Measurements from ENCODE around the gene ZNF425. TPM values are rescaled to one million over a fixed set of nuclear protein-coding genes. Genes with fewer than 3 reads are reported as not detected.
A peak's percentile ranks its signal among the peaks of the same experiment; 100 is the strongest.

The ZNF425 gene
- total RNA-seq, 6 donors from 2014 or later, result 1.4 to 3.1 (median 1.8) TPM

- peaks cover 8 to 50% (median 28%) of the 10 kb centered on the region in 4 donors for H3K36me3 ChIP-seq
- TF ChIP-seq EP300 (IDR thresholded peaks at IDR 0.05) (no peak), CTCF (IDR thresholded peaks at IDR 0.05) (no peak), POLR2AphosphoS5 (IDR thresholded peaks at IDR 0.05) (no peak), POLR2A (IDR thresholded peaks at IDR 0.05) (no peak)
- ATAC-seq (ENCODE audit: low FRiP score in 2 of 2), result no peak
These were observed 53.7 kb downstream of the ZNF425 start for GRCh38 chr7:149072438-149072775.

GRCh38 chr7:149071641-149072437 is 54.3 kb downstream of the ZNF425 start:
- Histone ChIP-seq H3K4me3 (peak overlapping the region in 1 of 4 donors; percentile 27), H3K4me1 (no peaks in the 10 kb centered on the region), H3K36me3 (peaks cover 8 to 47% (median 28%) of the 10 kb centered on the region in 4 donors), H3K9me3 (no peaks in the 10 kb centered on the region), H3K27ac (peak overlapping the region in 3 of 4 donors; percentile 40 to 57 (median 46)), H3K27me3 (no peaks in the 10 kb centered on the region)
- TF ChIP-seq CTCF (IDR thresholded peaks at IDR 0.05) (peak in 3 of 6 experiments; percentile 13 to 18 (median 13)), EP300 (IDR thresholded peaks at IDR 0.05) (no peak)
- ATAC-seq (ENCODE audit: low FRiP score in 2 of 2), result peak; percentile 28 to 56
- WGBS, 2 donors, result 83 to 91% methylated on average over 23 to 46 of the region's 46 CpGs
- peak; percentile 27 to 79 for DNase-seq

More at GRCh38 chr7:149072438-149072775, 53.7 kb downstream of the ZNF425 start:
- peak overlapping the region in 1 of 4 donors; percentile 57 for H3K27ac ChIP-seq
- WGBS, 2 donors, result 91 to 94% methylated on average over 4 of the region's 4 CpGs
- H3K4me3 ChIP-seq, result no peak overlapping the region
- DNase-seq, result no peak
- no peaks in the 10 kb centered on the region for H3K4me1 ChIP-seq
- H3K27me3 ChIP-seq, result no peaks in the 10 kb centered on the region
- H3K9me3 ChIP-seq, result no peaks in the 10 kb centered on the region

- H3K4me3 ChIP-seq, result peak overlapping the region in 1 of 4 donors; percentile 27
- no peaks in the 10 kb centered on the region for H3K4me1 ChIP-seq
- TF ChIP-seq CTCF (IDR thresholded peaks at IDR 0.05) (no peak), POLR2A (IDR thresholded peaks at IDR 0.05) (no peak), EP300 (IDR thresholded peaks at IDR 0.05) (no peak), POLR2AphosphoS5 (IDR thresholded peaks at IDR 0.05) (no peak)
- peaks cover 8 to 42% (median 28%) of the 10 kb centered on the region in 4 donors for H3K36me3 ChIP-seq
- DNase-seq, result peak in 1 of 2 donors; percentile 75
- 92 to 98% methylated on average over 13 to 28 of the region's 29 CpGs for WGBS, 2 donors
- H3K27me3 ChIP-seq, result no peaks in the 10 kb centered on the region
- H3K9me3 ChIP-seq, result no peaks in the 10 kb centered on the region
- H3K27ac ChIP-seq, result peak overlapping the region in 2 of 4 donors; percentile 40 to 46
- ATAC-seq (ENCODE audit: low FRiP score in 2 of 2), result peak; percentile 16 to 20
These were observed 54.9 kb downstream of the ZNF425 start for GRCh38 chr7:149071182-149071635.

GRCh38 chr7:149070372-149071125 is 55.6 kb downstream of the ZNF425 start:
- Histone ChIP-seq H3K36me3 (peaks cover 8 to 42% (median 28%) of the 10 kb centered on the region in 4 donors), H3K4me1 (peaks cover 0 to 4% (median 0%) of the 10 kb centered on the region in 4 donors), H3K4me3 (no peak overlapping the region), H3K27ac (no peak overlapping the region), H3K9me3 (no peaks in the 10 kb centered on the region), H3K27me3 (no peaks in the 10 kb centered on the region)
- ATAC-seq (ENCODE audit: low FRiP score in 2 of 2) (no peak), DNase-seq (peak in 1 of 2 donors; percentile 65)
- no peak for TF ChIP-seq CTCF (IDR thresholded peaks at IDR 0.05)
- no peak for TF ChIP-seq EP300 (IDR thresholded peaks at IDR 0.05)
- 93 to 97% methylated on average over 24 to 31 of the region's 31 CpGs for WGBS, 2 donors

Measured in upper lobe of left lung (tissue), 6 donors.